Mucosa of descending colon (tissue), 3 donors: ENCODE data around the gene KRR1. TPM values are rescaled to one million over a fixed set of nuclear protein-coding genes. Genes with fewer than 3 reads are reported as not detected.

Experiments
- ATAC-seq: fragments of 200-7000 bp; cut with Tn5 transposase; one replicate; pipeline ENCODE4 v1.9.1; 2020; ENCODE audit warnings: mild to moderate bottlenecking, moderate library complexity
- DNase-seq, 3 donors: peaks; one replicate each; pipeline ENCODE4 v3.0.0-alpha.2; 2020
- H3K36me3 ChIP-seq: fragments of 200-600 bp; one replicate; pipeline ENCODE4 v1.8.0; 2021; ENCODE audit warnings: low read depth, mild to moderate bottlenecking
- H3K4me1 ChIP-seq: fragments of 200-600 bp; one replicate; pipeline ENCODE4 v1.8.0; 2021; ENCODE audit warnings: low read depth, mild to moderate bottlenecking
- H3K4me3 ChIP-seq: fragments of 200-600 bp; one replicate; pipeline ENCODE4 v1.8.0; 2021; ENCODE audit warnings: mild to moderate bottlenecking
- H3K9me3 ChIP-seq: fragments of 200-600 bp; one replicate; pipeline ENCODE4 v1.8.0; 2021; ENCODE audit warnings: mild to moderate bottlenecking
- intact Hi-C, 2 donors: fragments of 100-400 bp; cut with DNase I in 1 of 2; cut with micrococcal nuclease in 1 of 2; formaldehyde crosslinking; loops; one replicate each; pipeline versions ENCODE4 v1.11.0 to v1.11.1; 2022; cut with DNase I, micrococcal nuclease
- total RNA-seq, 3 donors: library from RNA; stranded (reverse); fragmentation: NEBNext Ultra II Directional in 2 of 3; extraction: Animal tissue kit (Norgen Biotek cat#: 25700) in 2 of 3; gene quantifications; one replicate each; pipeline versions ENCODE4 v1.2.1 to v1.2.4, GENCODE V29; 2021 to 2023
- TF ChIP-seq, protein P1 (sequence below): fragments of 200-600 bp; IDR thresholded peaks from one replicate; pipeline ENCODE4 v1.8.0; 2022; ENCODE audit warnings: antibody characterized with exemption, mild to moderate bottlenecking
- donor health status: DM: no; HTN: no; CAD: no; lungs with moderate emphysema.
- donor health status: DM: no; HTN: no; CAD: no.
- donor health status: DM: no; HTN: yes; CAD: no.

The KRR1 gene
- total RNA-seq, 3 donors from 2014 or later = 34.1 to 48.5 (median 34.8) TPM

DNA sequence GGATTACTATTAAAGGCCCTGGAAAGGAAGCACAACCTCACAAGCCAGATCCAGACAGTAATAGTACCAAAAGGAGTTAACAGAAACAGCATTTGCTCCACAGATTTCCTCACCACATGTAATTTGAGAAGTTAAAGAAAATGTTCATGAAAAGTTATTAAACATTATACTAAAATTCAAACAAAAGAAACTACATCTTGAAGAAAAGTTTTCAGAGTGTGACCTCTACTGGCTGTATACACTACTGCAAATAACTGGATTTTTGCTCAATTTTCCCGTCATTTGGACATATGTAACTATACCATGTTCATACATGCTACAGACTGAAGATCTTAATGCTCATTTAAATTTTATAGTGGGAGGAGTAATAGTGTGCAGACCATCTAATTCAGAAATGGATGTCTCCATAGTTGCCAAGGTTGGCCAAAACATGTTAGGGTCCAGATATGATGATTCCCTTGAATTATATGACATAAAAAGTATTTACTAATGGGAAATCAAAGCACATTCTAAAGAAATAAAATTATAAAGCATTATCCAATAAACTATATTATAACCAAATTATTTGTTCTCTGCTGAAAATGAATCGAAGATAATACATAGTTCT is 5.6 kb downstream of the KRR1 start:
- TF ChIP-seq, protein P1, sequence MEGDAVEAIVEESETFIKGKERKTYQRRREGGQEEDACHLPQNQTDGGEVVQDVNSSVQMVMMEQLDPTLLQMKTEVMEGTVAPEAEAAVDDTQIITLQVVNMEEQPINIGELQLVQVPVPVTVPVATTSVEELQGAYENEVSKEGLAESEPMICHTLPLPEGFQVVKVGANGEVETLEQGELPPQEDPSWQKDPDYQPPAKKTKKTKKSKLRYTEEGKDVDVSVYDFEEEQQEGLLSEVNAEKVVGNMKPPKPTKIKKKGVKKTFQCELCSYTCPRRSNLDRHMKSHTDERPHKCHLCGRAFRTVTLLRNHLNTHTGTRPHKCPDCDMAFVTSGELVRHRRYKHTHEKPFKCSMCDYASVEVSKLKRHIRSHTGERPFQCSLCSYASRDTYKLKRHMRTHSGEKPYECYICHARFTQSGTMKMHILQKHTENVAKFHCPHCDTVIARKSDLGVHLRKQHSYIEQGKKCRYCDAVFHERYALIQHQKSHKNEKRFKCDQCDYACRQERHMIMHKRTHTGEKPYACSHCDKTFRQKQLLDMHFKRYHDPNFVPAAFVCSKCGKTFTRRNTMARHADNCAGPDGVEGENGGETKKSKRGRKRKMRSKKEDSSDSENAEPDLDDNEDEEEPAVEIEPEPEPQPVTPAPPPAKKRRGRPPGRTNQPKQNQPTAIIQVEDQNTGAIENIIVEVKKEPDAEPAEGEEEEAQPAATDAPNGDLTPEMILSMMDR = no peak
- Histone ChIP-seq H3K9me3 (no peaks in the 10 kb centered on the region), H3K4me1 (peaks cover 10% of the 10 kb centered on the region), H3K36me3 (no peaks in the 10 kb centered on the region), H3K4me3 (no peak overlapping the region)
- ATAC-seq = no peak
- no peak for DNase-seq
- intact Hi-C loops = loop anchor here in 1 of 2 donors (10.0 kb wide), 1 partner anchor 111 kb away; the partner anchor contains the start of gene GLIPR1L2

DNA sequence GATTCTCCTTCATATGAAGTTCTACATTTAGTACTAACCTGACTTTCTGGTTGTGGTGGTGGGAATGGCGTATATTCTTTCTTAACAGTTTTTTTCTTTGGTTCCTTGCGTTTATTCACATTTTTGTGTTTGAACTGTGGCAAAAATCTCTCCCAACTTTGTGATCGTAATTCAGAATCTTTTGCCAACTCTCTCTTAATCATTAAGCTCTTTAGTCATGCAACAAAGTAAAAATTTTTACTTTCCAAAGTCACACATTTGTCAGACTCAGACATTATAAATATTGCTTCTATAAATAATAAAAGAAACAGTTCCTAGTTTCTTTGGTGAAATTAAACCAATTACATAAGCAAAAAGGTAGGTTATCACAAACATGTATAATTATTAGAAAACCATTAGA is 7.5 kb downstream of the KRR1 start:
- intact Hi-C loops = loop anchor here in 1 of 2 donors (10.0 kb wide), 1 partner anchor 109 kb away; the partner anchor contains the start of gene GLIPR1L2

DNA sequence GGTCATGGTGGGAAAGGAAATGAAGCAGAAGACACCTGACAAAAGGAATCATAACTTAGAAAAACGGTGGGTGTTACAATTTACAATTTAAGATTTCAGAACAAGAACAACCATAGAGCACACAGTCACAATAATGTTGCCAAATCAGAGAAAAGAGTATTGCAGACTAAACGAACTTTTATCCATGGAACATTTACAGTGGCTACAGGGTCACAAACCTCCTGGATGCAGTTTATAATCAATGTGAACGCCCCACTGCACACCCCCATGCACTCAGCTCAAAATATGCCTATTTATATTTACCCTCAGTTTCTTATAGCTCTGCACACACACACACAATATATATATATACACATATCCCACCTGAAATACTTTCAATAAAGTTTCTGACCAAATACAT is 8.0 kb downstream of the KRR1 start:
- no peak for ATAC-seq
- Histone ChIP-seq H3K36me3 (no peaks in the 10 kb centered on the region), H3K4me1 (no peaks in the 10 kb centered on the region), H3K9me3 (no peaks in the 10 kb centered on the region), H3K4me3 (no peak overlapping the region)
- DNase-seq = no peak
- TF ChIP-seq, protein P1 = no peak
- intact Hi-C loops = loop anchor here in 1 of 2 donors (10.0 kb wide), 1 partner anchor 109 kb away; the partner anchor contains the start of gene GLIPR1L2

More for the DNA sequence above, 7.5 kb downstream of the KRR1 start:
- Histone ChIP-seq H3K4me3 (no peak overlapping the region), H3K9me3 (no peaks in the 10 kb centered on the region), H3K4me1 (no peaks in the 10 kb centered on the region), H3K36me3 (no peaks in the 10 kb centered on the region)
- DNase-seq = no peak
- TF ChIP-seq, protein P1 = no peak
- ATAC-seq = no peak

DNA sequence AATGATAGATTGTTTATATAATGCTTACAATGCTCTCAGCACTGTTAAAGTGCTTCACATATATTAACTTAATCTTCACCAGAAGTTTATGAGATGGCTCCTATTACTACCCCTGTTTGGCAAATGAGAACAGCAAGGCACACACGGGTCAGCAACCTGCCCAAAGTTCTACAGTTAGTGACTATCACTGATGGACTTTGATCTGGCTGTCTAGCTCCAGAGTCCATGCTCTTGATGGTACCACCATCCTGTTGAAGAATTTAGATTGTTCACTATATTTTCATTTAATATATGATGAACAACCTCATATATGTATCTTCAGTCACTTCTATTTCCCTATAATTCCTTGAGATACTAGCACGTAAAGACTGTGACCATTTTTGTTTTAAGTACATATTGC is 20.2 kb downstream of the KRR1 start:
- no peaks in the 10 kb centered on the region for H3K36me3 ChIP-seq
- no peak for DNase-seq
- no peak for ATAC-seq
- H3K4me1 ChIP-seq = no peaks in the 10 kb centered on the region
- no peaks in the 10 kb centered on the region for H3K9me3 ChIP-seq
- no peak overlapping the region for H3K4me3 ChIP-seq
- TF ChIP-seq, protein P1 = no peak
- intact Hi-C loops = no loop called here

DNA sequence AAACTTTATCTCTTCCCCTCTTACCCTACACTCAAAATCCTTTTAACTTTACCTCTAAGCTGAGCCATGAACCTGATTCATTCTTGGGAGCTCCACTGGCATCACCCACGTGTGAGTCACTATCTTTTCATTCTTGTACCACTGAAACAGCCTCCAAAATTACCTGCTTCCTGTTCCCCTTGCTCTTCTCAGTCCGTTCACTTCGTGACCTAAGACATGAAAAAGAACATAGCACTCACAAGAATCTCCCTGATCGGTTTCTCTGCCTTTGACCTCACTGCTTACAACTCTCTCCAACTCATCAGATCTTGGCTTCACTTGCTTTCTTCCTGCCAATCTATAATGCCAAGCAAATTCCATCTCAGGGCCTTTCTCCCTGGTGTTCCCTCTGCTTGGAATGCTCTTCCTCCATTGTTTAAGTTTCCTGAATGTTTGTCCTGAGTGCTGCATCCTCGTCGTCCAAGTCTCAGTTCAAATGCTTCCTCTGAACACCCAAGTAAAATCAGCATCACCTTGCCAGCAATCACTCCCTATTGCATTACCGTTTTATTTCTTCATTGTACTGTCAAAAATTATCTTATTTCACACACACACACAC is 21.7 kb downstream of the KRR1 start:
- no peaks in the 10 kb centered on the region for H3K9me3 ChIP-seq
- intact Hi-C loops = no loop called here

More for the DNA sequence above, 21.7 kb downstream of the KRR1 start:
- DNase-seq (no peak), ATAC-seq (no peak)
- TF ChIP-seq, protein P1 = no peak
- H3K4me1 ChIP-seq = no peaks in the 10 kb centered on the region
- H3K4me3 ChIP-seq = no peak overlapping the region
- no peaks in the 10 kb centered on the region for H3K36me3 ChIP-seq
